Measurements from ENCODE around the gene GPANK1. TPM values are rescaled to one million over a fixed set of nuclear protein-coding genes. Genes with fewer than 3 reads are reported as not detected.

GPANK1 gene
- total RNA-seq, 1 experiment from 2014 or later: 18.3 TPM

DNA sequence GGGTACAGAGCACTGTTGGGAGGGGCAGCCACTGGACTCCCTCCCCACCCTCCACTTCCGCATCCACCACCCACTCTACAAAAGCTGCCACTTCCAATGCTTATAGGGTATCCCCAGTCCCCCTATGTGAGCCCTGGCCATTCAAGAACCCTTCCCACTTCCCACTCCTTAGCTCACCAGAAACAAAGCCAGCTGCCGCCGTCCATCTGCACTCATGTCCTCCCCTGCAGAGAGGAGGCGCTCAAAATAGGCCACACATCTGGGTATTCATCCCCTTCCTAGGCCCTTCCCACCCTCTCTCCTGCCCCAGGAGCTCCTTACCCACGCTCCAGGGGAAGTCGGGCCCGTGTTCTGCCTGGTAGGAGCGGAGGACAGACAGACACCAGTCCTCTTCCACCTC, 22.5 kb upstream of the GPANK1 start:
- Histone ChIP-seq H3K4me1 (ENCODE audit: control insufficient read depth, insufficient read depth, low read length) (no peaks in the 10 kb centered on the region), H3K27ac (ENCODE audit: low read length) (no peak overlapping the region), H3K9me3 (ENCODE audit: control insufficient read depth, insufficient read depth, low read depth, low read length) (no peaks in the 10 kb centered on the region), H3K27me3 (ENCODE audit: control insufficient read depth, insufficient read depth, low read length) (no peaks in the 10 kb centered on the region), H3K36me3 (ENCODE audit: control insufficient read depth, insufficient read depth, low read length) (0 out of 2 replicates have a peak, but pooled peaks cover 5% of the 10 kb centered on the region), H3K4me3 (ENCODE audit: low read depth in 2 of 2, low read length in 2 of 2) (no peak overlapping the region)
- in situ Hi-C loops (cut with HindIII; ENCODE audit: low pct_unique_long_range_greater_than_20kb, low sequenced_read_pairs) (no loop called here), intact Hi-C loops (cut with micrococcal nuclease; ENCODE audit: unreplicated experiment) (no loop called here)
- TF ChIP-seq TCF7L2 (IDR thresholded peaks at IDR 0.05; ENCODE audit: low read depth, low read length) (no peak), POLR2AphosphoS5 (IDR thresholded peaks at IDR 0.05; ENCODE audit: low read depth, low read length) (no peak), SIN3A (IDR thresholded peaks at IDR 0.05; ENCODE audit: borderline replicate concordance, insufficient read depth, low read depth, low read length) (no peak)
- TF ChIP-seq, protein P1, sequence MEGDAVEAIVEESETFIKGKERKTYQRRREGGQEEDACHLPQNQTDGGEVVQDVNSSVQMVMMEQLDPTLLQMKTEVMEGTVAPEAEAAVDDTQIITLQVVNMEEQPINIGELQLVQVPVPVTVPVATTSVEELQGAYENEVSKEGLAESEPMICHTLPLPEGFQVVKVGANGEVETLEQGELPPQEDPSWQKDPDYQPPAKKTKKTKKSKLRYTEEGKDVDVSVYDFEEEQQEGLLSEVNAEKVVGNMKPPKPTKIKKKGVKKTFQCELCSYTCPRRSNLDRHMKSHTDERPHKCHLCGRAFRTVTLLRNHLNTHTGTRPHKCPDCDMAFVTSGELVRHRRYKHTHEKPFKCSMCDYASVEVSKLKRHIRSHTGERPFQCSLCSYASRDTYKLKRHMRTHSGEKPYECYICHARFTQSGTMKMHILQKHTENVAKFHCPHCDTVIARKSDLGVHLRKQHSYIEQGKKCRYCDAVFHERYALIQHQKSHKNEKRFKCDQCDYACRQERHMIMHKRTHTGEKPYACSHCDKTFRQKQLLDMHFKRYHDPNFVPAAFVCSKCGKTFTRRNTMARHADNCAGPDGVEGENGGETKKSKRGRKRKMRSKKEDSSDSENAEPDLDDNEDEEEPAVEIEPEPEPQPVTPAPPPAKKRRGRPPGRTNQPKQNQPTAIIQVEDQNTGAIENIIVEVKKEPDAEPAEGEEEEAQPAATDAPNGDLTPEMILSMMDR (IDR thresholded peaks at IDR 0.05): no peak
- TF ChIP-seq, protein P2, sequence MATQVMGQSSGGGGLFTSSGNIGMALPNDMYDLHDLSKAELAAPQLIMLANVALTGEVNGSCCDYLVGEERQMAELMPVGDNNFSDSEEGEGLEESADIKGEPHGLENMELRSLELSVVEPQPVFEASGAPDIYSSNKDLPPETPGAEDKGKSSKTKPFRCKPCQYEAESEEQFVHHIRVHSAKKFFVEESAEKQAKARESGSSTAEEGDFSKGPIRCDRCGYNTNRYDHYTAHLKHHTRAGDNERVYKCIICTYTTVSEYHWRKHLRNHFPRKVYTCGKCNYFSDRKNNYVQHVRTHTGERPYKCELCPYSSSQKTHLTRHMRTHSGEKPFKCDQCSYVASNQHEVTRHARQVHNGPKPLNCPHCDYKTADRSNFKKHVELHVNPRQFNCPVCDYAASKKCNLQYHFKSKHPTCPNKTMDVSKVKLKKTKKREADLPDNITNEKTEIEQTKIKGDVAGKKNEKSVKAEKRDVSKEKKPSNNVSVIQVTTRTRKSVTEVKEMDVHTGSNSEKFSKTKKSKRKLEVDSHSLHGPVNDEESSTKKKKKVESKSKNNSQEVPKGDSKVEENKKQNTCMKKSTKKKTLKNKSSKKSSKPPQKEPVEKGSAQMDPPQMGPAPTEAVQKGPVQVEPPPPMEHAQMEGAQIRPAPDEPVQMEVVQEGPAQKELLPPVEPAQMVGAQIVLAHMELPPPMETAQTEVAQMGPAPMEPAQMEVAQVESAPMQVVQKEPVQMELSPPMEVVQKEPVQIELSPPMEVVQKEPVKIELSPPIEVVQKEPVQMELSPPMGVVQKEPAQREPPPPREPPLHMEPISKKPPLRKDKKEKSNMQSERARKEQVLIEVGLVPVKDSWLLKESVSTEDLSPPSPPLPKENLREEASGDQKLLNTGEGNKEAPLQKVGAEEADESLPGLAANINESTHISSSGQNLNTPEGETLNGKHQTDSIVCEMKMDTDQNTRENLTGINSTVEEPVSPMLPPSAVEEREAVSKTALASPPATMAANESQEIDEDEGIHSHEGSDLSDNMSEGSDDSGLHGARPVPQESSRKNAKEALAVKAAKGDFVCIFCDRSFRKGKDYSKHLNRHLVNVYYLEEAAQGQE (IDR thresholded peaks at IDR 0.05; ENCODE audit: insufficient read depth in 1 of 2, low read depth in 2 of 2, low read length in 1 of 2): no peak
- no TSS peak for BruUV-seq (replicated peaks)
- DNase-seq (ENCODE audit: low read depth, low spot score): no peak
- ChIA-PET POLR2A (no interaction called here), CTCF (no interaction called here)
- ATAC-seq: no peak

DNA sequence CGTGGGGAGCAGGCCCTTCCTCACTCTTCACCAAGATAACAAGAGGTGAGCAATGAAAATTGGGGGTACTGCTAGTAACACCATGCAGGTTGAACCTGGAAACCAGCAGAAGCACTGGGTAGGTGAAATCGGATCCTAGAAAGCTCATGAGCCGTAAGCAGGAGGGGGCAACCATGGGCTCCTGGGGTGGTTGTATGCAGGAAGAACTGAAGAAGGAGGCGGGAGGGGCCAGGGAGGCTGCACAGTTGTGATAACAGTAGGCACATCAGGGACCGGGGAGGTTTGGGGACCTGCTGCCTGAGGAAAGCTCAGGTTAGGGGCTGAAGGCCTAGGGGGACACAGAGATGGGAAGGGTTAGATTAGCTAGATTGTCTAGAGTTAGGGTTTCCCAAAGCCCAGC, 21.7 kb upstream of the GPANK1 start:
- ChIA-PET POLR2A (no interaction called here), CTCF (no interaction called here)
- intact Hi-C loops (cut with micrococcal nuclease; ENCODE audit: unreplicated experiment) (no loop called here), in situ Hi-C loops (cut with HindIII; ENCODE audit: low pct_unique_long_range_greater_than_20kb, low sequenced_read_pairs) (no loop called here)
- H3K27ac ChIP-seq (ENCODE audit: low read length): no peak overlapping the region
- H3K9me3 ChIP-seq (ENCODE audit: control insufficient read depth, insufficient read depth, low read depth, low read length): no peaks in the 10 kb centered on the region
- no peaks in the 10 kb centered on the region for H3K27me3 ChIP-seq (ENCODE audit: control insufficient read depth, insufficient read depth, low read length)
- no TSS peak for BruUV-seq (replicated peaks)
- no peak overlapping the region for H3K4me3 ChIP-seq (ENCODE audit: low read depth in 2 of 2, low read length in 2 of 2)
- 0 out of 2 replicates have a peak, but pooled peaks cover 5% of the 10 kb centered on the region for H3K36me3 ChIP-seq (ENCODE audit: control insufficient read depth, insufficient read depth, low read length)
- no peak for TF ChIP-seq POLR2AphosphoS5 (IDR thresholded peaks at IDR 0.05; ENCODE audit: low read depth, low read length)
- no peak for TF ChIP-seq TCF7L2 (IDR thresholded peaks at IDR 0.05; ENCODE audit: low read depth, low read length)
- TF ChIP-seq, protein P1 (IDR thresholded peaks at IDR 0.05): no peak
- ATAC-seq (no peak), DNase-seq (ENCODE audit: low read depth, low spot score) (no peak)
- H3K4me1 ChIP-seq (ENCODE audit: control insufficient read depth, insufficient read depth, low read length): no peaks in the 10 kb centered on the region
